HG03060 (cell line): Measurements from ENCODE around the gene LTF.
"Not testable (repeated sequence)": the region's sequence is repeated elsewhere in the genome, so short reads cannot be mapped to it uniquely, and the experiment has no call there.

Experiments
- ATAC-seq: cut with Tn5 transposase; IDR thresholded peaks from one replicate; pipeline ENCODE4 v1.9.1; 2021; ENCODE audit warnings: low read depth, moderate number of reproducible peaks; ENCODE audit not compliant: unreplicated experiment

Gene LTF

DNA sequence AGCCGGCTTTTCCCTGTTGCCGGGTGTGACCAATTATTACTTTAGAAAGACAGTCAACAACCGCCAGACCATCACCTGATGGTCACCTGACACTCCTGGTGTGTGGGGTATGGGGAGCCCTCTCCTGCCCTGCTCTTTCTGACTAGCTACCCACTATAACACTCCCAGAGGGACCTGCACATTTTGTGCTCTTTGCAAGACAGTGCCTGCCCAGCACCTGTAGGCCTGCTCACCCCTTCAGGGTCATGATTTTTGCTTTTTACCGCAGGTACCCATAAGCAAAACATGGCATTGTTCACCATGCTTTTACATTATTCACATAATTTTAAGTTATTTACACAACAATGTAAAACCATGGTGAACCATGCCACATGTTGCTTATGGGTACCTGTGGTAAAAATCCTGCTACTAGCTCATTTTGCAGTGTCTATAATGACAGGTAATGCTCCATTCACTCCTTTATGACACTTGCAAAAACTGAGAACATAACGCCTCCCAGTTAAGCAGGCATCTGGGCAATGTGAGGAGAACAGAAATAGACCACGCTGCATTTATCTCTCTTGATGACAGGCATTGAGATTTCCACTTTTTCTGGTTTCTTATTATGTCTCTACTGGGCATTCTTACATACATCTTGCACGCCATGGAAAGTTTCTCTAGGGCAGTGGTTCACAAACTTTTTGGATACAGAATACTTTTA is 47.7 kb downstream of the LTF start:
- ATAC-seq: no peak

DNA sequence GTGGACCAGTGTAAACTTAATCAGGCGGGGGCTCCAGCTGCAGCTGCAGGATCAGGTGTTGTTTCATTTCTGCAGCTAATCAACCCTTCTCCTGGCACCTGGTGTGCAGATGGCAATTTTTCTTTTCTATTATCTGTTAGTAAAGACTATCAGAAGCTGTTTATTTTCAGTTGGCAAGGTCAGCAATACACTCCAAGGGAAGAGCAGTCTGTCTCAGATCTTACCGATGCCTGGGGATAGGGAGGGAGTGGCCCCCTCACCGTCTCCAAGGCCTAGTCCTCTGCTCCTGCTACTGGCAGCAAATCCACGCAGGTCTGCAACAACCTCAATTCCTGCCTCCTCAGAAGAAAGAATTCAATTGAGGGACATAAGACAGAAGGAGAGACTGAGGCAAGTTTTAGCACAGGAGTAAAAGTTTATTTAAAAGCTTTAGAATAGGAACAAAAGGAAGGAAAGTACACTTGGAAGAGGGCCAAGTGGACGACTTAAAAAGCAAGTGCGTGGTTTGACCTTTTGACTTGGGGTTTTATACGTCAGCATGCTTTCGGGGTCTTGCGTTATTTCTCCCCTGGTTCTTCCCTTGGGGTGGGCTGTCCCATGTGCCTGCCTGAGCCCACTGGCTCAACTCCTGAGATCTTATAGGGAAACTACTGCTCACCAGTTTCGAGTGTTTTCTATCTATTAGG is 48.4 kb downstream of the LTF start:
- no peak for ATAC-seq

DNA sequence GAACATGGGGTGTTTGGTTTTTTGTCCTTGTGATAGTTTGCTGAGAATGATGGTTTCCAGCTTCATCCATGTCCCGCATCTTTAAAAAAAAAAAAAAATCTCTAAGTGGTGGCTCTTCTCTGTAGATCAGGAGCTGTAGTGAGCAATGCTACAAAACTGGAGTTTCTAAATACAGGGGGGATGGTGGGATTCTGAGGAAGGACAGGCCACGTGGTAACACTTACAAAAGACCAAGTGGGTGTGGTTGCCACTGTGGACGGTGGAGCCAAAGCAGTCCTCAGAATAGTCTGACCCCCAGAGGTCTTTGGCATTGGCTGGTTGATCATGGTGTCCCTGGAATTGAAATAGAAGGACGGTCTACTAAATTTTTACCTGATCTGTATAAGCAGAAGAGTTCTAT is 50.0 kb downstream of the LTF start:
- ATAC-seq: no peak

DNA sequence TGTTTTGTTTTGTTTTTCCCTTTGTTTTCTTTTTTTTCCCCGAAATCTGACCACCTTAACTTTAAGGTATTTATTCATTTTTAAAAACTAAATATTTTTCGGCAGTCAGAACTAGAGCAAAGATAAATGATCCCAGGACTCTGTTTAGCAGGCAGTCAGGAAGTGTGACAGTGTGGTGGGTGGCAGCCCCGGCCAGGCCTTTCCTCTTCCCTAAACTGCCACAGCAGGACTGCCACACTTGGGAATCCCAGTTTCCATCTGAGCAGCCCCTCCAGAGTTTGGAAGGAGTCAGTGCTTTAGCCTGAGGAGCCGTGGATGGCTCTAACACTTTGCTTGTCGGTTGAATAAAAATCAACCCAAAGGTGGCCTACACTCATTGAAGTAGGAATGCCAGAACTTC is 50.8 kb downstream of the LTF start:
- ATAC-seq: no peak

DNA sequence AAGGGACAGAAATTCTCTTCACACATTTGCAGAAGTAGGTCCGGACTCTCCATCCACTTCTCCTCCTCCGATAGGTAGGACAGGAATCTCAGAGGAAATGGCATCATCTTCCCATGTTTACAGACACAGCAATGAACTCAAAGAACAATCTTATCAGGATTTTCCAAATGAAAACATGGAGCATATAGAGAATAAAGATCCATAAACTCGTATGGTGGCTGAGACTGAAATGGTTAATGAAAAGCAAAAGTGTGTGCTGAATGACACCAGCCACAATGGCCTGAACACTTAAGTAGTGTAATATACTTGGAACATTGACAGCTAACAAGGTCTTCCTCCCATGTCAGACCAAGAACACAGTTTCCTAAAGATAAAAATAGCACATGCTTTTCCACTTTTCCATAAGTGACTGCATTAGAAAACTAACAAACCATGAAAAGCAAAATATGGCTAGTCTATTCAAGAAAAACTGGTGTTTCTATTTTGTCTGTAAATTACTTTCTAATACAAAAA is 51.9 kb downstream of the LTF start:
- ATAC-seq: no peak

DNA sequence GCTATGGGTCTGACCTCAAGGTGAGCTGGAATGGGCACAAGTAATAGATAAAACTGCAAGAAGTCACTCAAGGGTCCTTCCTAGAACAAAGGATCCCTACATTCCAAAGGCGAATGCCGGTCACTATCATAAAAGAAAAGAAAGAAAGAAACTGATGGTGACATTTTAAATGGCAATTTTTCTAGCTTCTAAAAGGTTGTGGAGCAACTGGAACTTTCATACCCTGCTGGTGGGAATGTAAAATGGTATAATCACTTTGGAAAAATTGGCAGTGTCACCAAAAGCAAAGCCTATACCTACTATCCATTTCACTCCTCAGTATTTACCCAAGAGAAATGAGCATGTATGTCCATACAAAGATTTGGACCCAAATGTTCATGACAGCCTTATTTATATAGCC is 53.4 kb downstream of the LTF start:
- ATAC-seq: no peak

DNA sequence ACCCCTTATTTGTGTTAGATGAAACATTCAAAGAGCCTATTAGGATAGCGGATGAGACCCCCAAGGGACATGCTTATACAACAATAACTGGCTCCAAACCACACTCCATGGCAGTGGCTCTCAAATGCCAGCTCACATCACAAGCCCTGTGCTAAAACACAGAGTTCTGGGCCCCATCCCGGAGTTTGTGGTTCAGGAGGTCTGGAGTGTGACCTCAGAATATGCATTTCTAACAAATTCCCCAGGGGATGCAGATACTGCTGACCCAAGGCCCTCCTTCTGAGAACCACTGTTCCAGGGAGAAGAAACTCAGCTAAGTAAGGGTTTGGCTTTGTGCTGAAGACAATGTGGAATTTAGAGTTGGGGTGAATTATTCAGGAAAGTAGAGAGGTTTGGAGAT is 54.0 kb downstream of the LTF start:
- no peak for ATAC-seq

DNA sequence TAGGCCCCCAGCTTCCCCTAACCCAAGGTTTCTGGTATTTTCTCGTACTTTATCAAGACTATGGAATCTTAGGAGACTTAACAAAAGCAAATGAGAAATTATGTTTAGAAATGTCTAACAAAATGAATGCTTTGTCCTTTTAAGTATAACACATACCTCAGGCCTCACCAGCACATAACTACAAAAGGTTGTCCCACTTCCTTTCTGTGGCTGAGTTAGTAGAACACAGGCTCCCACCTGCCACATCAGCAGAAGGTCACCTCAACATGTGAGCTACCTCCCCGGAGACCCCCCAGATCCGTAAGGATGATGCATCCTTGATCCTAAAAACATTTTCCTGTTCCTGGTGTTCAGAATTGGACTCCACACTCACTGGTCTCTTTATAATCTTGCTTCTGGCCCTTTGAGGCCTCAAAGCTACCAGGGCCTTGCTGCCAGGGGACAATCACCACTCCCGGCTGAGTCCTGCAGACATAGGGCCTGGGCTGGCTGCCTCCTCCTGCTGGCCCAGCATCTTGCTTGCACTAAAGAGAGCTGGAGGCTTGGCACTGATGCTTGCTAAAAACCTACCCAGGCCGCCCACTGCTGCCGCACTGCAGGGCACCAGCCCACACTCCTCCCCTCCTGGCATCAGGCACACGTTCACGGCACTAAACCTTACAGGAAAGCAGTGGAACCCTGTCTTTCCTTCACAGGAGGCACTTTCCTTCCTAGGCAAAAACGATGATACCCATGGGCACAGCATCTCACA is 54.8 kb downstream of the LTF start:
- ATAC-seq: no peak

DNA sequence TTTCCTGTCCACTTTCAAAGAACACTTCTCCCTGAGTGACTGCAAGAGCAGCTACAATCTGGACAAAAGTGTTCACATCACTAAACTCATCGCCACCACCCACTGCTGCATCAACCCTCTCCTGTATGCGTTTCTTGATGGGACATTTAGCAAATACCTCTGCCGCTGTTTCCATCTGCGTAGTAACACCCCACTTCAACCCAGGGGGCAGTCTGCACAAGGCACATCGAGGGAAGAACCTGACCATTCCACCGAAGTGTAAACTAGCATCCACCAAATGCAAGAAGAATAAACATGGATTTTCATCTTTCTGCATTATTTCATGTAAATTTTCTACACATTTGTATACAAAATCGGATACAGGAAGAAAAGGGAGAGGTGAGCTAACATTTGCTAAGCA is 55.9 kb downstream of the LTF start:
- ATAC-seq: no peak

DNA sequence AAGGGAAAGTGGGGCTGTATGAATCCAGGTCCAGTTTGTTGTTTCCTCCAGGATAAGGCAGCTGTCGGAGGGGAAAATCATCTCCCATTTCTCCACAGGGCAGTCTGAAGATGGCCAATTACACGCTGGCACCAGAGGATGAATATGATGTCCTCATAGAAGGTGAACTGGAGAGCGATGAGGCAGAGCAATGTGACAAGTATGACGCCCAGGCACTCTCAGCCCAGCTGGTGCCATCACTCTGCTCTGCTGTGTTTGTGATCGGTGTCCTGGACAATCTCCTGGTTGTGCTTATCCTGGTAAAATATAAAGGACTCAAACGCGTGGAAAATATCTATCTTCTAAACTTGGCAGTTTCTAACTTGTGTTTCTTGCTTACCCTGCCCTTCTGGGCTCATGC is 56.7 kb downstream of the LTF start:
- ATAC-seq: no peak

DNA sequence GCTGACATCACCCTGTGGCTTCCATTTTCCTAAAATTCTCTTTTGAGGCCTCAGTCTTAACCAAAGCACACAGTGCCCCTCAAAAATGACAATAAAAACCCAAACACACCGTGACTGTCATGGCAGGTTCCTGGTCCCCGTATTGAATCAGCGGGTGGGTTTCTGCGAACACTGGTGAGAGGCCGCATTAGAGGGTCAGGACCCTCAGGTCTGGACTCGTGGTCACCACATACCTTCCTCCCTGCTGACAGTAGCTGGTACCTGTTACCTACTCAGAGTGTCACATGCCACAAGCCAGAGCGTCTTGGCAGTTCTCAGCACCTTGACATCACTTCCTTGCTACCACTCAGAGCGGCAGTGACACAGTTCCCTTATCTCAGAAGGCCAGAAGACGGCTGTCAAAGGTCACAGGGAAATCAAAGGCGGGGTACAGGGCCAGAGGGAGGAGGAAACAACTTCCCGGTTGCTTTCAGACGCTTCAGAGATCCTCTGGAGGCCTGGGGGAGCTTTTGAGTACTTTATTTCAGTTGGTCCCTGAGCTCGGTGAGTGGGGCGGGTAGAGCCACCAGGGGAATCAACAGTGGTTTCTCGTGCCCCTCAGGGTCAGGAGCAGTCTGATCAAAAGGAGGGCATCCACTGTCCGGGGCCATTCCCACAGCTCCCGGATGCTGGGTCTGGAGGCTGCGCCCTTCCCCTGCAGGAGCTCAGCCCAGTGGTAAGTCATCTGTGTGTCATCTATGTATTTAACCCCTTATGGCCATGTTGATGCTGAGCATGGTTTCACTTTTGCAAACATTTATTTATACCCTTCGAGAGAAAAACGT is 57.7 kb downstream of the LTF start, which contains the start of the genes CCR5AS and CCRL2:
Gene CCR5AS, minus strand, starts transcription at position 279 of the 824 bp plus-strand sequence.
Gene CCRL2, plus strand, starts transcription at position 472 of the 824 bp plus-strand sequence. CDS start 821 bp downstream, outside the sequence.
- no peak for ATAC-seq

DNA sequence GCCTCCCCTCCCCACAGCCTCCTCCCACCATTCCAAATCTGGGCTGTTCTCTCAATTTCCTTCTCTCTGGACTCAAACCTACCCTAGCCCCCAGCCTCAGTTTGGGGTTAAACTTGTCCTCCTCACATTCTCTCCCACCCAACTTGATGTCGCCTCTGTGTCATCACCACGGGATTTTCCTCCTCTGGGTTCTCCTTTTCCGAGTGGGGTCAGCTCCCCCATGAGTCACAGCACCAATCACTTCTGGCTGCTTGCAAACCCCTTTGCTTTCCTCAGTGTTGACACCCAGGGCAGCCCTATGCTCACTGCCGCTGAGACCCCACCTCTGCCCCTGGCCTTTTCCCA is 58.3 kb downstream of the LTF start:
- no peak for ATAC-seq

DNA sequence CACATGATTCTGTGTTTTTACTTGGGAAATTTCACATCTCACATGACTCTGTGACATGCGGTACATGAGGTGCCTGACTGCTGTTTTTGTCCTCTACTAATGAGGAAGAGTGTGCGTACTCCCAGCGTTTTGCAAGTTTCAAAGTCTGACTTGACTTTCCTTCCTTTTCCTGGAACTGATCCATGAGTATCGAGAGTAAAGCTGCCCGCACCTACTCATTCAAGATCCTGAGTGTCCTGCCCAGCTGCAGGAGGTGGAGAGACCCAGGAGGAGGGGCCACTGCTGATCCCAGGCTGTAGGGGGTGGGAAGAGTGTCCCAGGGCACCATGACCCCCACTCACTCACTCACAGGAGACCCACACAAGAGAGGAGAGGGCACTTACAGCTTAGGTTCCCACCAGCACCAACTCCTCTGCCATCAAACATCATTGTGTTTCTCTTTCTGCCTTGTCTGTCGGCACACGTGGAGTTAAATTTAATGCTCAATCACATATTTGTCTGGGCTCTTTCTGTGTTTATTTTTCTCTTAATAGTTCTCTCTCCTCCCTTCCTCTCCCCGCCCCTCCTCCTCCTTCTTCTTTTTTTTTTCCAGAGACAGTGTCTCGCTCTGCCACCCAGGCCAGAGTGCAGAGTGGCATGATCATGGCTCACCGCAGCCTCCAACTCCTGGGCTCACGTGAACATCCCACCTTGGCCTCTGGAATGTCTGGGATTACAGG is 59.2 kb downstream of the LTF start:
- ATAC-seq: no peak

DNA sequence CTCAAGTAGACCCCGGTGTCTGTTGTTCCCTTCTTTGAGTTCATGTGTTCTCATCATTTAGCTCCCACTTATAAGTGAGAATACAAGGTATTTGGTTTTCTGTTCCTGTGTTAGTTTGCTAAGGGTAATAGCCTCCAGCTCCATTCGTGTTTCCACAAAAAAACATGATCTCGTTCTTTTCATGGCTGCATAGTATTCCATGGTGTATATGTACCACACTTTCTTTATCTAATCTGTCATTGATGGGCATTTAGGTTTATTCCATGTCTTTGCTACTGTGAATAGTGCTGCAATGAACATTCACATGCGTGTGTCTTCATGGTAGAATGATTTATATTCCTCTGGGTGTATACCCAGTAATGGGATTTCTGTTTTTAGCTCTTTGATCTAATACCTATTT is 61.8 kb downstream of the LTF start:
- ATAC-seq: not testable (repeated sequence)

DNA sequence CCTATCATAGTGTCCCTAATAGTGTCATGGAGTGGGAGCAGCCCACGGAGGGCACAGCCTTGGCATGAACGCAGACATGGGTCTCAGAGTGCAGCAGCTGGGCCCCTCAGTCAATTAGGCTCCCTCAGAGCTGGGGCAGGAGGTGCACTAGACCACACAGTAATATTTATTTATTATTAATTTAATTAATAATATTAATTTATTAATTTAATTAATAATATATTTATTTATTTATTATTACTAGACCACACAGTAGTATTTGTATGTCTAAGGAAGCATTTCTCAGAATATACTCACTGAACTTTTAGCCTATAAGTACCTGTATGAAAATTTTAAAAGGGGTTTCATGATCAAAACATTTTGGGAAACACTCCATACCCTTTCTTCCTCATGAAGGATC is 63.1 kb downstream of the LTF start:
- ATAC-seq: no peak

DNA sequence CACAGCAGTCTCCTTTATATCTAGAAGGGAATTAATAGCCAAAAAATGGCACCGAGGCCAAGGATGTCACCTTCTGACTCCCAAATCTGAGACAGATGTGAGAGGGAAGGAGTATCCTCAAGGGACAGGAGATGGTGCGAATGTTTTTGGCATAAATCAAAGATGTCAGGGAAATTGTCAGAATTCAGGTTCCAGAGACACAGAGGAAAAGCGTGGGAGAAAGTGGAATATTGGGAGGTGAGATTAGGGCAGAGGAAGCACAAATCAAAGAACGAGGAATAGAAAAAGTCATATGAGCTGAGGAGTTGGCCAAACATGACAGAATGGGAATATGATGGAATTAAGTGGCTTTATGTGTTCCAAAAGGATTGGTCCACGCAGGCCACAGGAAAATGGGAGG is 63.9 kb downstream of the LTF start:
- no peak for ATAC-seq

DNA sequence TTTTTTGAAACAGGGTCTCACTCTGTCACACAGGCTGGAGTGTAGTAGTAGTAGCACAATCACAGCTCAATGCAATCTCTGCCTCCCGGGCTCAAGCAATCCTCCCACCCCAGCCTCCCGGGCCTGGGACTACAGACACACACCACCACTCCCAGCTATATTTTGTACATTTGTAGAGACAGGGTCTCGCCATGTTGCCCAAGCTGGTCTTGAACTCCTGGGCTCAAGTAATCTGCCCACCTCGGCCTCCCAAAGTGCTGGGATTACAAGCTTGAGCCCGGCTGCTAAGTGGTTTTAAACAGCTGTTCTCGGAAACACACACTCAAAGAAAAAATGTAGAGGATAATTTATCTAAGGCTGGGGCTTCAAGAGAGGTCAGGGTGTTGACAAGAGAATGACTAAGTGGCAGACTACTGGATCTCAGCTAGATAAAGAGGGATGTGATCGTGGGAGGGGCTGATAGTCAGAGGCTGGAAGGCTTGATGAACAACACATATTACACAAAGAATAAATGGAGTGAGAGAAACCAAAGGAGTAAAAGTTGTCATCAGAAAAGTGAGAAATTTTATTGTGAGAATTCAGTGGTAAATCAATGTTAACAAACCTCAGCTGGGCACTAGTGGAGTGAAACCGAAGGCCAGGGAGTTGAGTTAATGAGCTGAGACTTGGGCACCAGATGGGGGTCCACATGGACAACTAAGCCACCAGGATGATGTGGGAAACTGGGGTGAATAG is 64.5 kb downstream of the LTF start:
- no peak for ATAC-seq

DNA sequence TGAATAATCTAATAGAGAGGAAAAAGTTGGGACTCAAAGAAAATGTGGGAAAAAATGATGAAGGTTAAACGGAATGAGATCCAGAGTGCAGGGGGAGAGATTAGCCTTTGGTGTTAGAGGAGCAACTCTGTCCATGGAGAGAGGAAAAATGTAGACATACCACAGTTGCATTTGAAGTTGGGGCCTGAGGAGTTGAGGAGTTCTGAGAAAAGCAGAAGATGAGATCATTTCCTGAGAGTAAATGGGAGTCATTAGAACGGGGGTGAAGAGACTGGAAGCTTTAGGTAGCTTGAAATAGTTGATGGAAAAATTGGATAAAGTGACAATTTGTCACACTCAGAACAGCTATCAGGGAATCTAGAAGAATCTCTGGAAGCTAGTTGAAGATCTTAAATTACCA is 65.1 kb downstream of the LTF start:
- ATAC-seq: no peak

DNA sequence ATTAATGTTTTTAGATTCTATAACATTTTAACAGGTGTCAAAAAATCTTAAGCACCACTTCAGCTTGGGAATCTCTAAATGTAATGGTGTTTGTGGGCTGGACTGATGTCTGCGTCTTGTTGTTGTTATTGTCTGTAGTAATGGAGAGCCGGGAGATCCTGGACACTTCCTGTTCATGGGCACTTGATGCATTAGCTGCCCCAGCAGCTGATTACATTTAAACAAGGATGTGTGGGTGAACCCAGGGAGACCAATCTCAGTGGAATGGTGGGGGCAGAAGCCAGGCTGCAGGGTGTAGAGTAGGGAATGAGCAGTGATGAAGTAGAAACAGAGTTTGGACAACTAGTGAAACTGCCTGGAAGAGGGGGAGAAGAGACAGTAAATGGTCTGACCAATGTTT is 65.6 kb downstream of the LTF start:
- no peak for ATAC-seq
